Measurements from ENCODE around the gene CLPSL1. TPM values are rescaled to one million over a fixed set of nuclear protein-coding genes. Genes with fewer than 3 reads are reported as not detected.

Gene CLPSL1
- total and polyA plus RNA-seq, 2 of the 8 experiments (the other 6 are each of a cell fraction or from before 2014, with no cell fraction given) = not detected

GRCh38 chr6:35788423-35788982, 7.7 kb downstream of the CLPSL1 start:
- Histone ChIP-seq H3K79me2 (ENCODE audit: control insufficient read depth in 1 of 2, insufficient read depth in 2 of 2, low read length in 2 of 2) (no peaks in the 10 kb centered on the region), H3K23me2 (ENCODE audit: low read depth, low read length) (no peaks in the 10 kb centered on the region), H4K20me1 (replicated peaks in 1 of 2; ENCODE audit: control insufficient read depth in 1 of 2, insufficient read depth in 2 of 2, low read length in 2 of 2) (no peaks in the 10 kb centered on the region), H2BK20ac (ENCODE audit: low read length) (no peak overlapping the region), H3K4me2 (ENCODE audit: insufficient read depth in 1 of 2, low read depth in 2 of 2, low read length in 2 of 2) (no peak overlapping the region), H3K4me3 (ENCODE audit: extremely low read depth in 1 of 4, insufficient read depth in 2 of 4, low read depth in 3 of 4, low read length in 4 of 4) (no peak overlapping the region), H4K8ac (ENCODE audit: extremely low read depth, insufficient read depth, low read length) (no peak overlapping the region), H3K18ac (ENCODE audit: extremely low read depth, low read length) (no peak overlapping the region), H3K23ac (ENCODE audit: insufficient read length) (no peak overlapping the region), H3K9ac (replicated peaks in 1 of 4; ENCODE audit: extremely low read depth in 1 of 4, low read depth in 3 of 4, low read length in 3 of 4) (no peak overlapping the region), H3K56ac (replicated peaks; ENCODE audit: insufficient read length, low read depth, low read length) (no peak overlapping the region), H3K14ac (ENCODE audit: insufficient read length) (no peak overlapping the region), H3K79me1 (ENCODE audit: low read depth, low read length) (no peaks in the 10 kb centered on the region), H3K4me1 (replicated peaks in 1 of 4; ENCODE audit: control insufficient read depth in 3 of 4, insufficient read depth in 4 of 4, low read length in 3 of 4) (peaks cover 0 to 5% (median 0%) of the 10 kb centered on the region in 4 experiments; a peak in 3 of 7 replicates), H3K4ac (replicated peaks; ENCODE audit: insufficient read length, low read depth, low read length) (no peak overlapping the region), H2BK15ac (ENCODE audit: low read length) (no peak overlapping the region), H2BK12ac (ENCODE audit: low read depth, low read length) (no peak overlapping the region), H3K27ac (ENCODE audit: low read depth, low read length) (no peak overlapping the region), H2AFZ (ENCODE audit: low read length) (no peak overlapping the region), H4K5ac (ENCODE audit: insufficient read length, low read depth, low read length) (no peak overlapping the region), H3K9me3 (ENCODE audit: insufficient read depth in 2 of 2, low read depth in 1 of 2, low read length in 1 of 2) (no peaks in the 10 kb centered on the region), H3K36me3 (ENCODE audit: control insufficient read depth in 2 of 4, insufficient read depth in 4 of 4, low read length in 3 of 4) (no peaks in the 10 kb centered on the region), H2BK5ac (ENCODE audit: low read depth, low read length) (no peak overlapping the region), H3K27me3 (replicated peaks in 1 of 4; ENCODE audit: control insufficient read depth in 3 of 4, extremely low read depth in 1 of 4, insufficient read depth in 3 of 4, low read length in 3 of 4) (no peaks in the 10 kb centered on the region), H2BK120ac (replicated peaks; ENCODE audit: low read depth, low read length) (no peak overlapping the region), H2AK5ac (ENCODE audit: low read depth, low read length) (no peak overlapping the region), H4K91ac (replicated peaks; ENCODE audit: insufficient read length, low read length) (no peak overlapping the region)
- WGBS, 2 experiments (ENCODE audit: extremely low coverage in 1 of 2, insufficient coverage in 1 of 2, insufficient read length in 1 of 2, insufficient replicate concordance in 2 of 2, low coverage in 1 of 2, low lambda C conversion rate in 2 of 2, missing lambda C conversion rate in 1 of 2) = 85% methylated on average over 4 of the region's 4 CpGs; no CpG with 5 or more reads in 1 of the 2 experiments
- DNase-seq (ENCODE audit: low read depth in 1 of 2, low spot score in 2 of 2) (no peak), FAIRE-seq (no peak)
- POLR2A ChIA-PET (ENCODE audit: partially characterized antibody) = interaction anchor here (1.3 to 4.1 kb wide), 3 partner anchors 8 to 24 kb away, joined by 3 to 29 read pairs (median 9); partner anchors contain the start of genes CLPS and CLPSL2
- CTCF ChIA-PET (ENCODE audit: partially characterized antibody) = interaction anchor here (0.8 to 3.5 kb wide), 4 partner anchors 10 to 287 kb away, joined by 3 to 27 read pairs (median 4); partner anchors contain the start of gene CLPS
- TF ChIP-seq, protein P1, sequence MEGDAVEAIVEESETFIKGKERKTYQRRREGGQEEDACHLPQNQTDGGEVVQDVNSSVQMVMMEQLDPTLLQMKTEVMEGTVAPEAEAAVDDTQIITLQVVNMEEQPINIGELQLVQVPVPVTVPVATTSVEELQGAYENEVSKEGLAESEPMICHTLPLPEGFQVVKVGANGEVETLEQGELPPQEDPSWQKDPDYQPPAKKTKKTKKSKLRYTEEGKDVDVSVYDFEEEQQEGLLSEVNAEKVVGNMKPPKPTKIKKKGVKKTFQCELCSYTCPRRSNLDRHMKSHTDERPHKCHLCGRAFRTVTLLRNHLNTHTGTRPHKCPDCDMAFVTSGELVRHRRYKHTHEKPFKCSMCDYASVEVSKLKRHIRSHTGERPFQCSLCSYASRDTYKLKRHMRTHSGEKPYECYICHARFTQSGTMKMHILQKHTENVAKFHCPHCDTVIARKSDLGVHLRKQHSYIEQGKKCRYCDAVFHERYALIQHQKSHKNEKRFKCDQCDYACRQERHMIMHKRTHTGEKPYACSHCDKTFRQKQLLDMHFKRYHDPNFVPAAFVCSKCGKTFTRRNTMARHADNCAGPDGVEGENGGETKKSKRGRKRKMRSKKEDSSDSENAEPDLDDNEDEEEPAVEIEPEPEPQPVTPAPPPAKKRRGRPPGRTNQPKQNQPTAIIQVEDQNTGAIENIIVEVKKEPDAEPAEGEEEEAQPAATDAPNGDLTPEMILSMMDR (IDR thresholded peaks at IDR 0.05; ENCODE audit: control extremely low read depth in 1 of 3, insufficient read depth in 1 of 3, low read depth in 1 of 3, low read length in 3 of 3) = no peak
